HEK293 (cell line): ENCODE data around the gene KCNMB2.

Experiments
- CTCF ChIA-PET: fragments of 350-600 bp; formaldehyde crosslinking; extraction: SDS; loops from one replicate; lab custom pipeline; 2021; ENCODE audit warnings: antibody characterized with exemption; lab: Yijun Ruan, JAX
- POLR2A ChIA-PET: fragments of 300-600 bp; formaldehyde crosslinking; extraction: SDS; loops from one replicate; lab custom pipeline; 2020; ENCODE audit warnings: antibody characterized with exemption, inconsistent platforms; lab: Yijun Ruan, JAX
- H3K27ac ChIP-seq: fragments of 200-500 bp; sonication (Bioruptor generic); 2 replicates; pipeline ENCODE4 v1.5.1; 2014; ENCODE audit warnings: low read depth, low read length, control low read depth, inconsistent platforms; ENCODE audit errors: extremely low read depth
- H3K36me3 ChIP-seq, 2 experiments: fragments of 200-500 bp in 1 of 2; sonication (Bioruptor generic) in 1 of 2; 1 replicate in 1 of 2; 2 replicates in 1 of 2; pipeline ENCODE4 v1.5.1; 2014 to 2017; ENCODE audit warnings: inconsistent platforms in 2 of 2, low read length in 2 of 2; ENCODE audit not compliant: control insufficient read depth in 2 of 2, insufficient read depth in 1 of 2
- H3K4me1 ChIP-seq: fragments of 200-500 bp; sonication (Bioruptor generic); 2 replicates; pipeline ENCODE4 v1.5.1; 2014; ENCODE audit warnings: mild to moderate bottlenecking, low read length, inconsistent platforms; ENCODE audit not compliant: control insufficient read depth, insufficient read depth
- H3K4me3 ChIP-seq: 2 replicates; pipeline ENCODE4 v1.5.1; 2011; ENCODE audit warnings: low read depth, mild to moderate bottlenecking, control low read depth, low read length, moderate library complexity
- H3K9me3 ChIP-seq: fragments of 200-500 bp; sonication (Bioruptor generic); 2 replicates; pipeline ENCODE4 v1.5.1; 2014; ENCODE audit warnings: low read depth, low read length, inconsistent platforms; ENCODE audit not compliant: control insufficient read depth, insufficient read depth
- EGR2 ChIP-seq: fragments of 450-650 bp; formaldehyde crosslinking; IDR thresholded peaks from 2 replicates; pipeline ENCODE4 v1.5.1; 2016; ENCODE audit warnings: low read depth, missing biosample characterization, missing genetic modification characterization
- ELK4 ChIP-seq: IDR thresholded peaks from 2 replicates; pipeline ENCODE4 v1.6.1; 2011; ENCODE audit warnings: mild to moderate bottlenecking, low read depth, low read length, borderline replicate concordance
- FEZF1 ChIP-seq: fragments of 450-650 bp; formaldehyde crosslinking; IDR thresholded peaks from 2 replicates; pipeline ENCODE4 v1.5.1; 2016; ENCODE audit warnings: missing biosample characterization, missing genetic modification characterization
- HOXC10 ChIP-seq: sonication (generic); formaldehyde crosslinking; IDR thresholded peaks from 2 replicates; pipeline ENCODE4 v1.8.1; 2023; ENCODE audit warnings: mild to moderate bottlenecking, missing genetic modification reagents
- KLF9 ChIP-seq: fragments of 450-650 bp; formaldehyde crosslinking; IDR thresholded peaks from 2 replicates; pipeline ENCODE4 v1.5.1; 2016; ENCODE audit warnings: missing biosample characterization, missing genetic modification characterization, low read depth
- ZBTB10 ChIP-seq: fragments of 450-650 bp; formaldehyde crosslinking; IDR thresholded peaks from 2 replicates; pipeline ENCODE4 v1.5.1; 2016; ENCODE audit warnings: missing biosample characterization, missing genetic modification characterization
- ZBTB21 ChIP-seq: fragments of 450-650 bp; formaldehyde crosslinking; IDR thresholded peaks from 2 replicates; pipeline ENCODE4 v1.5.1; 2017; ENCODE audit warnings: missing biosample characterization, missing genetic modification characterization
- ZNF114 ChIP-seq: fragments of 450-650 bp; formaldehyde crosslinking; IDR thresholded peaks from 2 replicates; pipeline ENCODE4 v1.5.0; 2017; ENCODE audit warnings: missing biosample characterization, missing genetic modification characterization
- ZNF23 ChIP-seq: fragments of 450-650 bp; formaldehyde crosslinking; IDR thresholded peaks from 2 replicates; pipeline ENCODE4 v1.5.1; 2016; ENCODE audit warnings: missing biosample characterization, missing genetic modification characterization, borderline replicate concordance
- ZNF350 ChIP-seq: fragments of 450-650 bp; formaldehyde crosslinking; IDR thresholded peaks from 2 replicates; pipeline ENCODE4 v1.5.0; 2017; ENCODE audit warnings: missing biosample characterization, mild to moderate bottlenecking, missing genetic modification characterization
- ZNF621 ChIP-seq: fragments of 450-650 bp; formaldehyde crosslinking; IDR thresholded peaks from 2 replicates; pipeline ENCODE4 v1.5.1; 2017; ENCODE audit warnings: missing biosample characterization, missing genetic modification characterization
- ZNF629 ChIP-seq: fragments of 450-650 bp; formaldehyde crosslinking; IDR thresholded peaks from 2 replicates; pipeline ENCODE4 v1.5.1; 2017; ENCODE audit warnings: missing biosample characterization, missing genetic modification characterization
- ZNF658 ChIP-seq: fragments of 450-650 bp; formaldehyde crosslinking; IDR thresholded peaks from 2 replicates; pipeline ENCODE4; 2016; ENCODE audit warnings: missing biosample characterization, missing genetic modification characterization
- ZNF660 ChIP-seq: fragments of 450-650 bp; IDR thresholded peaks from 2 replicates; pipeline ENCODE4 v1.5.1; 2018; ENCODE audit warnings: missing biosample characterization, mild to moderate bottlenecking, missing genetic modification characterization
- ZNF677 ChIP-seq: fragments of 450-650 bp; IDR thresholded peaks from 2 replicates; pipeline ENCODE4 v1.5.0; 2018; ENCODE audit warnings: missing biosample characterization, mild to moderate bottlenecking, missing genetic modification characterization, moderate library complexity
- ZNF777 ChIP-seq: fragments of 450-650 bp; formaldehyde crosslinking; IDR thresholded peaks from 2 replicates; pipeline ENCODE4 v1.5.1; 2017; ENCODE audit warnings: missing biosample characterization, missing genetic modification characterization, borderline replicate concordance
- TF ChIP-seq, protein P1 (sequence below): fragments of 450-650 bp; formaldehyde crosslinking; IDR thresholded peaks from 2 replicates; pipeline ENCODE4 v1.5.1; 2017; ENCODE audit warnings: missing biosample characterization, missing genetic modification characterization

Gene KCNMB2

DNA sequence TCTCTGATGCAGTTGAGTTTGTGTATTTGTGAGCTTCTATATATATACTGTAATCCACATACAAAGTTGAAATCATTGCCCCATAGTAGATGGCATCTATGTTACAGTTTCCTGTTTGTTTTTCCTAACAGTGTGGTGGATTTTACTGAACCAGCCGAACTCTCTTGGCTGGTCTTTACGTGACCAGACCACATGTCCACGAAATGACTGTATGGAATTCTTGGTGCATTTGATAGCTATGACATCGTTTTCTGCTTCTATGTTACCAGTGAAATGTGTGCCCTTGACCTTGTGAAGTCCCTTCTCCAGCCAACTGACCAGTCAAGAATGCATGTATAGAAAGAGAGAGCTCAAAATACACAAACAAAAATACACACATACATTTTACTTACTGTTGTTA is 1.8 kb downstream of the KCNMB2 start (continued):
- TF ChIP-seq ELK4 = no peak
- TF ChIP-seq ZNF350 (tag by site-specific recombination) = no peak
- no peak for TF ChIP-seq ZBTB10 (tag by site-specific recombination)
- no peak for TF ChIP-seq ZNF23 (tag by site-specific recombination)

- Histone ChIP-seq H3K36me3 (no peaks in the 10 kb centered on the region), H3K9me3 (no peaks in the 10 kb centered on the region), H3K27ac (no peak overlapping the region), H3K4me1 (no peaks in the 10 kb centered on the region), H3K4me3 (no peak overlapping the region)
- TF ChIP-seq ZBTB10 (tag by site-specific recombination) (no peak), ZNF621 (tag by site-specific recombination) (no peak), ZNF677 (no peak), ZNF658 (tag by site-specific recombination) (no peak), ZNF777 (no peak), ZNF660 (tag by site-specific recombination) (no peak), ZNF629 (tag by site-specific recombination) (no peak)
- CTCF ChIA-PET = no interaction called here
- POLR2A ChIA-PET = no interaction called here
Observed at GRCh38 chr3:178540184-178540583, 3.9 kb downstream of the KCNMB2 start.

DNA sequence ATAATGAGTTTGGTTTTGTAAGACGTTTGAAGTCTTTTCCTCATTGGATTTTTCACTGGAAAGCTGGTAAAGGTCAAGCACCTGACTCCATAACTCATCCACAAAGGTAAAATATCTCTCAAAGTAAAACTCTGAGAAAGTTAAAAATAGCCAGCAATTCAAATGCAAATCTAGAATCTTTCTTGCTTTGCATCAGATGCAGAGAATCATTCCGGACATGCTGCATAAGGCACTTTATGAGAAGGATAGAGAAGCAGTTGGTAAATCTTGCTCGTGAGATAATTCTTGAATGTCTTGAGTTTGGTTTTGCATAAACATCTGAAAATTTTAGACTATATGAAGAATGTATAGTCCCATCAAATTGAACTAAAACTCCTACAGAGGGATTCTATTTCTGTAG is 9.1 kb downstream of the KCNMB2 start:
- no peak for TF ChIP-seq FEZF1 (tag by site-specific recombination)
- no peak for TF ChIP-seq ZBTB21
- TF ChIP-seq ZNF114 (tag by site-specific recombination) = no peak
- no peak for TF ChIP-seq EGR2 (tag by site-specific recombination)
- TF ChIP-seq HOXC10 = no peak
- TF ChIP-seq KLF9 = no peak
- TF ChIP-seq, protein P1, sequence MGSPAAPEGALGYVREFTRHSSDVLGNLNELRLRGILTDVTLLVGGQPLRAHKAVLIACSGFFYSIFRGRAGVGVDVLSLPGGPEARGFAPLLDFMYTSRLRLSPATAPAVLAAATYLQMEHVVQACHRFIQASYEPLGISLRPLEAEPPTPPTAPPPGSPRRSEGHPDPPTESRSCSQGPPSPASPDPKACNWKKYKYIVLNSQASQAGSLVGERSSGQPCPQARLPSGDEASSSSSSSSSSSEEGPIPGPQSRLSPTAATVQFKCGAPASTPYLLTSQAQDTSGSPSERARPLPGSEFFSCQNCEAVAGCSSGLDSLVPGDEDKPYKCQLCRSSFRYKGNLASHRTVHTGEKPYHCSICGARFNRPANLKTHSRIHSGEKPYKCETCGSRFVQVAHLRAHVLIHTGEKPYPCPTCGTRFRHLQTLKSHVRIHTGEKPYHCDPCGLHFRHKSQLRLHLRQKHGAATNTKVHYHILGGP (tag by site-specific recombination) = no peak
- Histone ChIP-seq H3K4me1 (no peaks in the 10 kb centered on the region), H3K4me3 (no peak overlapping the region), H3K9me3 (no peaks in the 10 kb centered on the region), H3K27ac (no peak overlapping the region), H3K36me3 (no peaks in the 10 kb centered on the region)
- CTCF ChIA-PET = no interaction called here
- POLR2A ChIA-PET = no interaction called here
